Activated naive CD4-positive, alpha-beta T cell (primary cell): ENCODE data around the gene QRFP.

Source experiments
- DNase-seq, 4 experiments: peaks; one replicate each; lab custom pipeline; 2025; lab: John Stamatoyannopoulos, UW

The QRFP gene

DNA sequence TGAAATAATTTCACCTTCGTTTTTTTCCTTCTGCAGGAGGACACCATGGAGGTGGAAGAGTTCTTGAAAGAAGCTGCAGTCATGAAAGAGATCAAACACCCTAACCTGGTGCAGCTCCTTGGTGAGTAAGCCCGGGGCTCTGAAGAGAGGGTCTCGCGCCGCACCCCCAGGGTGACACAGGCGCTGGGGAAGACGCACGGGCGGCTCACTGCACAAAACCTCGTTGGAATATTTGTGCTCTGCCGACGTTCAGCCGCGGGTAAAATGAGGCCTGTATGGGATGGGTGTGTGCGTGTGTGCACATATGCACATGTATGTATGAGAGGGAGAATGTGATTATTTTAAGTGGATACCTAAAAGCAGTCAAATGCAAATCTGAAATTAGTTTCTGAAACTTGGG lies 24.5 kb downstream of the QRFP start:
- no peak for DNase-seq

DNA sequence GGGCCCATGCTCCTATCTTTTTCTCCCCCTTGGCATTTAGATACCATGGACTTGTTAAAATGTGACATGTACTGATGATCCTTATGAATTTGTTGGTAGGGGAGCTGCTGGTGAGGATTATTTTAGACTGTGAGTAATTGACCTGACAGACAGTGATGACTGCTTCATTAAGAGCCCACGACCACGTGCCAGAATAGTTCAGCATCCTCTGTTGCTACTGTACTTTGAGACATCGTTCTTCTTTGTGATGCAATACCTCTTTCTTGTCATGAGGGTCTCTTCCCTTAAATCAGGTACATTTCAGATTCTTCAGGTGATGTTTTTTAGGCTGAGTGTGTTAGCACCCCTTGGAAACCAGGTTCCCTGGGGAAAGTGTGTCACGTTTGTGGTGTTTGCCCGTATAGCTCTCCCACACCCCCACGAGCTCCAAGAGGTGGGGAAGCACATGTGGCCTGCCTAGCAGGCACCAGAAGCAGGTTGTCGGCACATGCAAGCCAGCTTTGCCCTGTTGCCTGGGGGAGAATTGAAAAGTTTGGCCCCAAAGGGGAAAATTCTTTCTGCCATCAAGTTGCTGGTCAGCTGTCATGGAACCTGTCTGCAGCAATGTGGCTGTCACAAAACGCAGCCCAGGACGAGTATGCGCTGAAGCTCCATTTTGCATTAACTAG lies 25.1 kb downstream of the QRFP start:
- DNase-seq: no peak

DNA sequence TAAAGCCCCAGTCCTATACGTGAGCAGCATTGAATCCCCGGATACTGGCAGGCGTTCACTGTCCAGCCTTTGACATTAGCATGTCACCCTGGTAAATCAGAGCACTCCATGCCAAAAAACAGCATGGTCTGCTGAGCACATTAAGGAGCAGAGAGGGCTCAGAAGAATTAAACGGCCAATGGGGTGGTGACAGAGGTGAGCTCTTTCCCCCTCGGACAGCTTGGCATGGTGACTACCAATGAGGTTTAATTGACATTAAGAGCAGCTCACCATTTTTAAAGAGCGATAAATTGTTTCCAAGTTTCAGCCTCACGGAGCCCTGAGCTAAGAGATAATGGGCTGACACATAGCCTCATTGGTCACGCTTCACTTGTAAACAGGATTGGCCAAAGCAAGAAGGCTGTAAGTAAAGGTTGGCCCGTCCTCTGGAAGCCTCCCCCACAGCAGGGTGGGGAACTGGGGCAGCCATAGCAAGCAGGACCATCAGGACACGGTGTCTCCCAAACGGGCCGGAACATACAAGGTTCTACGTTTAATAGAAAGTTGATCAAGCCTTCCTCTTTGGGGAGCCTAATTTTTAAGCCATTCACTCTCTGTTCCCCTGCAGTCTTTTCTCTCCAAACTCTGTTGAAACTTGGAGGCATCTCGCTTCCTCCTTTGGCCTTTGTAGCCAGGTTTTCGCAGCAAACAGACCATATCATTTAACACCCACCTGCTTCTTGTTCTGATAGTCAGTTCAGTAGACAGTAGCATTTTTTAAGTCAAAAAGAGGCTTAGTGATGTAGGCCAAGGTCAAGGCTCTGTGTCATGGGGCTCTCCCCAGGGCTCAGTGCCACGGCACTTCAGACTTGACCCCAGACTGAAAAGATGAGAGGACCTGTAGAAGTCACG lies 25.9 kb downstream of the QRFP start:
- DNase-seq: no peak

DNA sequence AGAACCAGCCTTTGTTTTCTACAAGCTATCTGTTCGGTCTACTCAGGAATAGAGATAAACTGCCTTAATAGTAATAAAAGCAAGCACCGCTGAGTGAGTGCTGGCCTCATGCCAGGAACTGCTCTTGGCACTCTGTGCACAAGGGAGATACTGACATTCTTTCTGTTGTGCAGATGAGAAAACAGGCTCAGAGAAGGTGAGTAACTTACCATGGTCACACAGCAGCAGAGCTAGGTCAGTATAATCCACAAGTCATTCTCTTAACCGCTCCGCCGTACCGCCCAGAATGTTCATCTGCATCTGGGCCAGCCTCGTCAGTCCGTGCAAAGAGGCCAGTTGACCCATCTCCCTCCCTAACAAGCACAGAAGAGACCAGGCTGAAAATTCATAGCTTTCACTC lies 27.4 kb downstream of the QRFP start:
- no peak for DNase-seq

DNA sequence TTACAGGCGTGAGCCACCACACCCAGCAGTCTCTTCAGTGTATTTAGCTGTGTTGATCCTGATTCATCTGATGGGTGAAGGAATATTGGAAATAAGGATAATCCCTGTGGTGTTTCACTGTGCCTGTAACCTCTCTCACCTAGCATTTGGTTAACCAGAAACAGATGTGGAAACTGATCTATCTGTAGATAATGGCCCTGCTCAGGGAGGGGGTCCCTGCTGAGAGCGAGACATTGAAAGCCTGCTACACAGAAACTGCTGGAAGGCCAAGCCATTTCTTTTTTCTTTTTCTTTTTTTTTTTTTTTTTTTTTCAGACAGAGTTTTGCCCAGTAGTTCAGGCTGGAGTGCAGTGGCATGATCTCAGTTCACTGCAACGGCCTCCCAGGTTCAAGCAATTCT lies 28.4 kb downstream of the QRFP start:
- no peak for DNase-seq

DNA sequence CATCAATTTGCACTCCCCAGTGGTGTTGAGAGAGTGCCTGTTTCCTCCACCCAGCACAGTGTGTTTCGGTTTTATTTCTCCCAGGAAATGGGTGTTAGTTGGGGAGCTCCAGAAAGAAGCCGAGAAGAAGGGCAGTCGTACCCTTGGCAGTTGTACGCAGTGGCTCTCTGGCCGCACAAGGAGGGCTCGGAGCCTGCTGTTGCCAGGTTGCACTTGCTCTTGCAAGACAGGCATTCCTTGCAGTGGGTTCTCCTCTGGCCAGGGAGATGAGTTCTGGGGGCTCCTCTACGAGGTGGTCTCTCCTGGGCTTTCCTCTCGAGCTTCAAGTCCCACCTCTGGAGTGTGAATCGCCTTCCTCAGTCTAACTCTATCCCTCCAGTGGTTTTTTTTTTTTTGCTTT lies 29.1 kb downstream of the QRFP start:
- DNase-seq: no peak

DNA sequence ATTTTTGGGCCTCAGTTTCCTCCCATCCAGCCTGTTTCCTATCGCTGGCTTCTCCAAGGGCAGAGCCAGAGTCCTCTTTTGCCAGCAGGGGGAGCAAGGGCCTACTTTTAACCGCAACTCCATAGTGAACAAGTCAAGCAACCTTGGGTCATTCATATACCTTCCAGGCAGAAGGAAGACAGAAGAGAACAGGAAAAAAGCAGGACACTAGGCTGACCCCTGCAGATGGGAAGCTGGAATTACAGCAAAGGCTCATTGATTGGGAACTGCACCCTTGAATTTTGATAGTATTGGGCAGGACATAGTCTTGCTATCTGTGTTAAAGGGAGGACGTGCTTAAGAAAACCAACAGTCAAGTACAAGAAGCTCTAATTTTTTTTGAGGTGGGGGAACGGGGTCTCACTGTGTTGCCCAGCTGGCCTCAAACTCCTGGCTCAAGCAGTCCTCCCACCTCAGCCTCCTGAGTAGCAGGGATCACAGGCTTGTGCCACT lies 30.1 kb downstream of the QRFP start:
- DNase-seq: peak in 2 of 4 experiments; percentile 4 to 29

DNA sequence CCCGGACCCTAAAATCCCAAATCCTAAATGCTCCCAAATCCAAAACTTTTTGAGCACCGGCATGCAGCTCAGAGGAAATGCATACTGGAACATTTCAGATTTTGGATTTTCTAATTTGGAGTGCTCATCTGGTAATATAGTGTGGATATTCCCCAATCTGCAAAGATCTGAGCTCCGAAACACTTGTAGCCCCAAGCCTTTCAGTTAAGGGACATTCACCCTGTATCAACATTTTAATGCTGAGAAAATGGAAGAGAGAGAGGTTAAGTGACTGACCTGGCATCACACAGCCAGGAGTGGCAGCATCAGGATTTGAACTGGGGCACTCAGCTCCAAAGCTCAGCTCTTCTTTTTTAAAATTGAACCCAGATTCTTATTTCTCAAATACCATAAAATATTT lies 30.7 kb downstream of the QRFP start:
- no peak for DNase-seq

DNA sequence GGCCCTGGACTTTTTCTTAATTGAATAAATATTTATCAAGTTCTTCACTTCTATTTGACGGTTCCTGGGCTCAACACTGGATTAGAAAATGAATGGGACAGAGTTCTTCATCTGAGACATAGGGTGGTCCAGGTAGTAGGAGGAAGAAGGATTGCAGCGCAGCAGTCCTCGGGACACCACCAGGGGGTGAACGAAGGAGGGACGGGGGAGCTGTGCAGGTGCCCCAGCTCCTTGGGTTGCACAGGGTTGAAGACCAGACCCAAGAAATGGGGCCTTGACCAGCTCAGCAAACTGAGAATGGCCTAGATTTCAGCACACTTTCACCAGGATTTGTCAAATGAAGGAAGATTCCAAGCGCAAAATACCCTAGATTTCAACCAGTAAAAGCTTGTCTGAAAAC lies 32.1 kb downstream of the QRFP start:
- DNase-seq: no peak

DNA sequence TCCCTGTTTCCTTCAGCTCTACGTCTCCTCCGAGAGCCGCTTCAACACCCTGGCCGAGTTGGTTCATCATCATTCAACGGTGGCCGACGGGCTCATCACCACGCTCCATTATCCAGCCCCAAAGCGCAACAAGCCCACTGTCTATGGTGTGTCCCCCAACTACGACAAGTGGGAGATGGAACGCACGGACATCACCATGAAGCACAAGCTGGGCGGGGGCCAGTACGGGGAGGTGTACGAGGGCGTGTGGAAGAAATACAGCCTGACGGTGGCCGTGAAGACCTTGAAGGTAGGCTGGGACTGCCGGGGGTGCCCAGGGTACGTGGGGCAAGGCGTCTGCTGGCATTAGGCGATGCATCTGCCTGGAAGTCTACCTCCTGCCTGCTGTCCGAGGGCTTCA lies 33.9 kb downstream of the QRFP start:
- DNase-seq: no peak

DNA sequence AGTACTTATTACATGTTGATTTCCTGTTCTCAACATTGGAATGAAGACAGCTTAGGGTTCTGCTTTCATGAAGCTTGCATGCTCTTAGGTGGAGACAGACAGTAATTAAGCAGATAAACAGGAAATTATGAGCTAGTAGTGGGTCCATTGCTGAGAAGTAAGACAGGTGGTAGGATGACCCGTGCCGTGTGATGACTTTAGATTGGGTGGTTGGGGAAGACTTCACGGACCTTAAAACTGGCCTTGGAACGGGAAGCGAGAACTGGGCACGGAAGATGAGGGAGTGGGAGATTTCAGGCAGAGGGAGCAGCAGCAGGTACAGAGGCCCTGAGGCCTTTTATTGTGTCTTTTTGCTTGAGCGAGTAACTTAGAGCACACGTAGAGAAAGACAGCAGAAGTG lies 34.4 kb downstream of the QRFP start:
- DNase-seq: no peak

DNA sequence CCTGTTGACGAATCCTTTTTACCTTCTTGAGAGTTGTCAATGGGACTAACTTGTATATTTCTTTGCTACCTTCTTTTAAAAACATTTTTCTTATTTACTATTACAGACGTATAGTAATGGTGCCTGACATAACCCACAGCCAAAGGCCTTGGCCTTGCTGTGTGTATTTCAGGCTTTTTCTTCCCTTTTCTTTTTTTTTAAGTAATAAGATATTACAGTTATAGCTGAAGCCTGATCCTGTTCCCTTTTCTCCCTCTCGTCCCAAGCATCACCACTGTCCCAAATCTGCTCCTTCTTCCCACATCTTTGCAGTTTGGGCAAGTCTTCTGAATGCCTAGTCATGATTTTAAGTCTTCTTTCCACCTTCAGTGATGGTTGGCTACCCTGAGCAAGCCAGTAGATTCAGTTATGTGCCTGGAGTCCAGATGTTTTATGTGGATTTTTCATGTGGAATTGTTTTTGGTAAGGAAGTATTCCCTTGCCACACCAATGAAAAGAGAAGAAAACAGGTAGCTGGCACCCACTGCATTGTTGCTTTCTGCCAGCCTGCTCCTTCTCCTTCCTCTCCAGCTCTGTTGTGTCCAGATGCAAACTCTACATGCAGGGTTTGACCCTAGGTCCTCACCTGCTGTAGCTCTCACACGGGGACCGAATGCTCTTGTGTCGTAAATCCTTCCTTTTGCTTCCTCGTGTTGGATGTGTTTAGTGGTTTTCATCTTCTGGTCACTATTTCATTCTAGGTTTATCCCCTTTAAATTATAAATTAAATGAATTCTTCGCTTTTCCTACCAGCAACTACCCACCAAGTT lies 35.0 kb downstream of the QRFP start:
- no peak for DNase-seq

DNA sequence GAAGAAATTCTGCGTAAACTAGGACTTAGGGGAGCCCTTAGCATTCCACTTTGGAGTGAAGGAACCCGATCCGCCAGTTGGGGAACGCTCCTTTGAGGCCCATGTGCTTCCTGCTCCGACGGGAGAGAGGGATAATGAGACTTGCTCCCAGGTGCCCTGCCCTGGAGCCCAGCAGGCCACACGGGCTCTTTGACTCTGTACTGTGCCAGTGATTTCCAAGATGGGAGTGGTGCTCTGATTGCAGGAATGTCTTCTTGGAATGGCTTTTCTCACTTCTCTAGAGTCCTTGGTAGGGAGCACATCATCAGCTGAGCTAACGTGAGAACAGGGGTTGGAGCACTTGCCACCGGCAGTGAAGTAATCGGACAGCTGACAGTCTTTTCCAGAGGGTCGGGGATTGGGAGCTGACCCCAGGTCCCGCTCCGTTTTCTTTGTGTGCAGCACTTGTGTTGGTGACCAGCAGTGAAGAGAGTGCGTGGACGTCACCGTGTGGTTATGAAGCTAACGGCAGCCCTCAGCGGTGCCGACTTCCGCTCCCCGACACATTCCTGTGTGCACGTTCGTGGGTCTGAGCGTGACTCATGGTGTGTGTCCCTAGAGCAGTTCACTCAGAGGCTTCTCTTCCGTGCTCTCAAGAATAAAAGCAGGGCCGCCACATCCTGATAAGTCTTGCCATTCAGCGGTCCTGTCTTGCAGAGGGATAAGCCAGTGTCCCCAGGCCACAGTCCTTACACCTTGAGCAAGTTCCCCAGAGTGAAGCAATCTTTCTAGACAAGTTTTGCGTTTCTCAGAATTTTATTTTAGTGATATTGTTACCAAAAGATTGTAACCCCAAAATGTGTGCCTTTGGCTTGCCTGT lies 35.9 kb downstream of the QRFP start:
- no peak for DNase-seq

DNA sequence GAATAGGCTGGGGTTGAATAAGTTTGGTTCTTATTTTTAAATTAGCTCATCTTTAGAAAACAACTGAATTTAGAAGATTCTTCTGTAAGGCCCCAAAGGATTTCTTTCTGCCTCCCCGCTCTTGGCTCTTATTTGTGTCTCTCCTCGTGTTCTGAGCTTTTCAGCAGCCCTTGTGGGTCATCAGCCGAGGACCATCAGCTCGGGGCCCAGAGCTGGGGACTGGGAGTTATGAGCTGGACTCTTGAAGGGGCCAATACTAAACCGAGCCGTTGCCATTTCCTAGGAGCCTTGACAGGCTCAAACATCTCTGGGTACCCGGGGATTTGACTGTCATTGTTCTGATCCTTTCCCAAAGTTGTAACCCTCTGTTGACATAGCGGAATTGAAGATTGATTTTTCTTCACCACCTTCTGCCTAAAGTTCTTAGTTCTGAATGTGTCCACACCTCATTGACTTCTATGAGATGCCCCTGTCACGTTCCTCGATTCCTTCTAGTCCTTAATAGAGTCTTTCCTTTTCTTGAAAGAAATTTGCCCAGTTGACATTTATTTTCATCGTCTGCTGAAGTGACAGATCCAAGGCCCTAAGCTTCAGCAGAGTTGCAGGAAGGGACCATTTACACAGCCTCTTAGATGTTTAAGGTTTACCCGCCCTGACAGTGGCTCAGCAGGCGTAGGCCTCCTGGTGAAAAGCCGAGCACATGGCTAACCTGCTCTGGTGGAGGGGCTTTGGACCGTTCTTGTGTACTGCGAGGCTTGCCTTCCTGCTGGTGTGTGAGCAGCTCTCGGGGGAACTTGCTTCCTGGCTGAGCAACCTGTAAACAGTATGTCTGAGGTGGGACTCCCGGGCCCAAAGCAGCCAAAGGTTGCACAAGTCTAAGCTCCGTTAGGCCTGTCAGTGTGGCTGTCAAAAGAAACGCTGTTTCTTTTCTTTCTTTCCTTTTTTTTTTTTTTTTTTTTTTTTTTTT lies 37.6 kb downstream of the QRFP start:
- no peak for DNase-seq

DNA sequence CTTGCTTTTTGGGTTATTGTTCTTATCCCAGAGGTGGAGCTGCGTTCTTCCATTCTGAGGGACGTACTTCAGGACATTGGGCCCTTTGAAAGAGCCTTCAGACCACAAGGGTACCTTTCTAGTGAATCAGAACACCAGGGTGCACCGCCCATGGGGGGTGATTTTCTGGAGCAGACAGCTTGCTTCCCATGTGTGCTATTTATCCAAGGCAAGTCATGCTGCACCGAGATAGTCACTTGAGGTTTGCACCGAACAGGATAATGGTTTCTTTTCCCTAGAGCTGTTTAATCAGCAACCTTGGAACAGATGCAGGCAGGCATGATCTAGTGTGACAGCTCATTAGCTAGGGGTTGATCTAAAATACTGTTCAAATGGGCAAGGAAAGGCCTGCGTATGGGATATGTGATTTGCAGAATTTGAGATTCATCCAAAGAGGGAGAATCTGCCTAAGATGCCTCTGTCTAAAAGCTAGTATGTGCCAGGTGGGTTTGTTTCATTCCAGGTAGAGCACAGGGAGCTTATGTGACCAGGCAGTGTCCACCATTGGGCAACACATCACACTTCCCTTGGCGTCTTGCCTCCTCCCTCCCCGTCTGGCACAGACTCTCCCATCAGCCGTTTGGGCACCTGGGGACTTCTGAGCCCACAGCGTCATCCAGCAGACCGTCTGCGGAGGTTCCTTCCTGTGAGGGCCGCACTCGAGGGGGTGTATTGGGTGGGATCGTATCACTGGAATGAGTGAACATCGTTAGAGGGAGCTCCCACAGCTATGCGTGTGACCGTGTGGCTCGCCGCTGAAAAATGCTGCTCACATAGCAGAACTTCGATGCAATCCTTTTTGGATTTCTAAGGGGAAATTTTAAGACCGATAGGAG lies 38.5 kb downstream of the QRFP start:
- no peak for DNase-seq

DNA sequence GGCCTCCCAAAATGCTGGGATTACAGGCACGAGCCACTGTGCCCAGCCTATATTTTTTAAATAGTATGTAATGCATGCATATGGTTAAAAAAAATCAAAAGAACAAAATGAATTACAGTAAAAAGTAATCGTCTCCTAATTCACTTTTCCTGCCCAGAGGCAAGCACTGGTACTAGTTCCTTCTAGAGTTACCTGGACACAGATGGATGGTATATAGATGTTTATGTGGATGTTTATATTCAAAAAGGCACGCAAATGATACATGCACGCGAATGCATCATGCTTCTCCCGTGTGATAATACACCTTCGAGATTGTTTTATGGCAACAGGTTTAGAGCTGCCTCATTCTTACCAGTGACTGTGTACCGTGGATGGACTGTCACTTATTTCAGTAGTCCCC lies 40.1 kb downstream of the QRFP start:
- DNase-seq: no peak

DNA sequence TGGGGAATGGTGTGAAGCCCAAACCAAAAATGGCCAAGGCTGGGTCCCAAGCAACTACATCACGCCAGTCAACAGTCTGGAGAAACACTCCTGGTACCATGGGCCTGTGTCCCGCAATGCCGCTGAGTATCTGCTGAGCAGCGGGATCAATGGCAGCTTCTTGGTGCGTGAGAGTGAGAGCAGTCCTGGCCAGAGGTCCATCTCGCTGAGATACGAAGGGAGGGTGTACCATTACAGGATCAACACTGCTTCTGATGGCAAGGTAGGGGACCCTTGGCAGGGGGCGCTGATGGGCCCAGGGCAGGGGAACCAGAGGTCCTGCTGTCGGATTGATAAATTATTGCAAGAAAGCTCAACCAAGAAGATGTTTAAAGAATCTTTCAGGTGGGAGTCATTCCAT lies 41.8 kb downstream of the QRFP start:
- no peak for DNase-seq

DNA sequence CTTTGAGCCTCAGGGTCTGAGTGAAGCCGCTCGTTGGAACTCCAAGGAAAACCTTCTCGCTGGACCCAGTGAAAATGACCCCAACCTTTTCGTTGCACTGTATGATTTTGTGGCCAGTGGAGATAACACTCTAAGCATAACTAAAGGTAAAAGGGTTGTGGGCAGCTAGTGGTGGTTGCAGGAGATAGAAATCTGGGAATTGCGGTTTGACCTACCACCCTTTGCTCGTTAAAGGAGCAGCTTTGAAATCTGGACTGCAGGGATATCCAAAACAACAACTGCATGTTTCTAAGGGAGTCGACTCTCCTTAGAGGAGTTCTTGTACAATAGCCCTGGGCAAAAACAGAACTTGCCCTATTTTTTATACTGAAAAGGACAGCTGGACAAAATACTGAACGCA lies 42.5 kb downstream of the QRFP start:
- no peak for DNase-seq

DNA sequence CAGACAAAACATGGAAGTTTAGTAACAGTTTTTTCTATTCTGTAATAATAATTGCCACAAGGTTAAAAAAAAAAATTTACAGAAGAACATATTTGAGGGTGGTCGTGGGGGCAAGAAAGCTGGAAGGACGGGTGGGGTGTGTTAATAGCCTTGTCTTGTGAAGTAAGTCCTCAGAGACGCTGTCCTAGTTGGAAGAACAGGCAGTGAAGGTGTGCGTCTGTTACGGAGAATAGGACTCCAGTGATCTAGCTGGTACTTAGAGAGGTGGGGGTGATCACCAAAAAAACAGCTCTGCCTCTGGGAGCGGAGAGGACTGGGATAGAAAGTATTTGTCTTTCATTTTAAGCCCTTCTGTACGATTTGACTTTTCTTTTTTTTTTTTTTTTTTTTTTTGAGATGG lies 43.8 kb downstream of the QRFP start:
- no peak for DNase-seq
